Erythroblast (primary cell): ENCODE measurements around the gene KIAA1549.
A peak's percentile ranks its signal among the peaks of the same experiment; 100 is the strongest.
"Not testable (repeated sequence)": the region's sequence is repeated elsewhere in the genome, so short reads cannot be mapped to it uniquely, and the experiment has no call there.

Experiments
- DNase-seq, 2 experiments: peaks; one replicate each; lab custom pipeline; 2025; lab: John Stamatoyannopoulos, UW
- GATA1 ChIP-seq: IDR thresholded peaks from 2 replicates; pipeline ENCODE4 v1.6.1; 2011; ENCODE audit warnings: low read depth, mild to moderate bottlenecking, control low read depth, low read length, moderate library complexity
- POLR2A ChIP-seq: IDR thresholded peaks from 2 replicates; pipeline ENCODE4 v1.6.1; 2011; ENCODE audit warnings: mild to moderate bottlenecking, low read length

Gene KIAA1549

DNA sequence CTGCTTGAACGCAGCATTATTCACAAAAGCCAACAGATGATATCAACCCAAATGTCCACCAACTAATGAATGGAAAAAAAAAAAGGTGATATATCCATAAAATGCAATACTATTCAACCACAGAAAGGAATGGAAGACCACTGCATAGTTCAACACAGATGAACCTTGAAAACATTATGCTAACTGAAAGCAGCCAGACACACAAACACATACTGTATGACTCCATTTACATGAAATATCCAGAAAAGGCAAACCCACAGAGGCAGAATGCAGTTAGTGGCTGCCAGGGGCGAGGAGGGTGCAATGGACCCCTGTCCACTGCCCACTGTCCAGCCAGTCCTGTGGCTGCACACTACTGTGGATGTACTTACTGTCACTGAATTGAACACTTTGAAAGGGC is 36.6 kb downstream of the KIAA1549 start:
- TF ChIP-seq POLR2A, result no peak
- no peak for TF ChIP-seq GATA1
- no peak for DNase-seq

DNA sequence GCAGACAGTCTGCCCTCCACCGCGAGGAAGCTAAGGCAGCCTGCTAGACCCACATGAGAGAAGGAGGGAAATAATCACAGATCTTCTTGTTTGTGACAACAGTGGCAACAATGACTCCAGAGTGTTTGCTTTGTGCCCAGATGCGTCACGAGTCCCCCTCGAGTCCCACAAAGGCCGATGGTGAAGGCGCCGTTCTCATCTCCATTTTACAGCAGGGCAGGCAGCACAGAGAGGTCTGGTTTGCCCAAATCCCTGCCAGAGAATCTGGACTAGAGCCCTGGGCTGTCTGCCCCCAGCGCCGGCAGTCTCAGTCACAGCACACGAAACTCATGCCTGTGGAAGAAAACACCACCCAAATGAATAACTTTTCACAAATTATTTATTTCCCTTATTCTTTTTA is 38.1 kb downstream of the KIAA1549 start:
- no peak for DNase-seq
- TF ChIP-seq POLR2A, result no peak
- TF ChIP-seq GATA1, result no peak

DNA sequence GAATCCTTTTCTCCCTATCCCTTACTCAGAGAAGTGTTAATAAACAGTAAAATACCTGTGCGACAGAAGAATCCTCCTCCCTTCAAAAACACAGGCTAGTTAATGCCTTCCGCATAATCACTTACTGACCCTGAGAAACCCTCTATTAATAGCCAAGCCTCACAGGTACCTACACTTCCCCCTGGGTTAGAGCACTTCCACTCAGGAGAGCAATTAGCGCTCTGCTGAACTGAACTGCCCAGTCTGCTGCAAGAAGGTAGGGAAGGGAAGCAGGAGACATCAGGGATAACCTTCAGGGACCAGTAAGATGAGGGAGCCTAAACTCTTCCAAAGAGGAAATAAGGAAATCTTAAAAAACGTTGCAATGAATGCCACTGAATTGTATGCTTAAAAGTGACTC is 39.6 kb downstream of the KIAA1549 start:
- TF ChIP-seq GATA1, result no peak
- no peak for DNase-seq

GRCh38 chr7:138940602-138941001 is 40.6 kb downstream of the KIAA1549 start:
- not testable (repeated sequence) for DNase-seq

DNA sequence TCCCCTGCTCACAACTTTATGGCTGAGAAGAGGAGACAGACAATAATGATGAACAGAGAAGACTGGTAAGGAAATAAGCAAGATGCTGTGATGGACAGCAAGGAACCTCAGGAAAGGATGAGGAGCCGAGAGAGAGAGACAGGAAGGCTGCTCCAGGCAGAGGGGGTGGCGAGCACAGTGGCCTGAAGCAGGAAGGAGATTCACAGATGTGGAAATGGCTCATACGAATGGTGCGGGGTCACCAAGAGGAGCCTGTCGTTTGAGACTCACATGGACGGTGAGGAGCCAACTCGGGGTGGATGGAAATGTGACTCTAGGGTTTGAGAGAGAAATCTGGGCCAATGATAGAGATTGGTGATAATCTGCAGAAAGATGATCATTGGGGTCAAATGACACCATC is 43.7 kb downstream of the KIAA1549 start:
- no peak for TF ChIP-seq POLR2A
- no peak for TF ChIP-seq GATA1
- no peak for DNase-seq

DNA sequence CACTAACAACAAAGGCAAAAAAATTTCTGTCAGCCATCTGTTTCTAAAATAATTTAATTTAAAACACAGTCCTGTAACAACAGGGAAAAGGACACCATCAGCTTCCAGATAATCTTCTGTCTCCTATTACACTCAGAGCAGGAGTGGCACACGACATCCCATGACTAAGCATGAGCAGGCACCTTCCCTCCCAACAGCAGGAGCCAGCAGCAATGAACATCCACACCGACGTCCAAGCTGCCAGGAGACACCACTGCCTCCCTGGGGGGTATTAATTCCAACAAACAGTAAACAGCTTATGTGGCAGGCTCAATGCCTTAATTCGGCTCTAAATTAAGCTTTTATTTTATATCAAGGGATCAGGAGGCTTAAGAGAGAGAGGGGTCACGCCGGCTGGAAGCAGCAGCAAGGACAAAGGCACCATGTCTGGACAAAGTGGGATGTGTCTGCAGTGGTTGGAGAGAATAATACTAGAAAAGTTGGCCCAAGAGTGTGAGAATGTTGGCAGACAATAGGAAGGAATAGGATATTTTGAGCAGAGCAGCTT is 45.7 kb downstream of the KIAA1549 start:
- peak; percentile 47 to 79 for DNase-seq
- no peak for TF ChIP-seq GATA1
- no peak for TF ChIP-seq POLR2A

- DNase-seq, result peak in 1 of 2 experiments; percentile 26
- TF ChIP-seq GATA1, result no peak
- no peak for TF ChIP-seq POLR2A
Measured at GRCh38 chr7:138934861-138935260, 46.3 kb downstream of the KIAA1549 start.

GRCh38 chr7:138934367-138934766 is 46.8 kb downstream of the KIAA1549 start:
- no peak for DNase-seq
- TF ChIP-seq POLR2A (no peak), GATA1 (no peak)

DNA sequence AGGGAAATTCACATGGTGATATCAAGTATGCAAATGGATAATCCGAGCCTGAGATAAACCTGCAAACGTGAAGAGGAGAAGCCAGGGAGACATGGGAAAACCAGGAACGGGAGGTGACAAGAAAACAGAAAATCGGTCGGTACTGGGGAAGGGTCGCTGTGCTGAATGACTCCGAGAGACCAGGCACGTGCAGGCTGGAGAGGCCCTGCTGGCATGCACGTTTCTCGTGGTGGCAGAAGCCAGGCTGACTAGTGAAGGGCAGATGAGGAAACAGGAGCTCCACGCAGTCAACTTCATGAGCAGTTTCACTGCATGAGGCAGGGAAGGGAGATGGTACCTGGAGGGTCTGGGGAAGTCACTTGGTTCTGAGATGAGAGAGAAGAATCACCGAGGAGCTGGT is 48.3 kb downstream of the KIAA1549 start:
- TF ChIP-seq GATA1, result no peak
- no peak for TF ChIP-seq POLR2A
- no peak for DNase-seq

DNA sequence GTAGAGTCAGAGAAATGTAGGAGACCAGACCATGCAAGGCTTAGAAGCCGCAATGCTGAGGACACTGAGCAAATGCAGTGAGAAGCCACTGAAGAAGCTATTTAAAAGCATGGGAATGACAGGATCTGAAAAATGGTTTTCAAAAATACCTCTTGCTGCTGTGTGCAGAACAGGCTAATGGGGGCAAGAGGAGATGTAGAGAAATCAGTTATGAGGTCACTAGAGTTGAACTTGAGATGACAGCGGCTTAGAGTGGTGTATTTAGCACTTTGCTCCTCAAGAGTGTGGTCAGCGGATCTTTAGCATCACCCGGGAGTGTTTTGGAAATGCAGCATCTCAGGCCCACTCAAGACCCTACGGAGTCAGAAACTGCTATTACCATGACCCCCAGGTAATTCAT is 48.8 kb downstream of the KIAA1549 start:
- DNase-seq, result no peak
- TF ChIP-seq POLR2A (no peak), GATA1 (no peak)

DNA sequence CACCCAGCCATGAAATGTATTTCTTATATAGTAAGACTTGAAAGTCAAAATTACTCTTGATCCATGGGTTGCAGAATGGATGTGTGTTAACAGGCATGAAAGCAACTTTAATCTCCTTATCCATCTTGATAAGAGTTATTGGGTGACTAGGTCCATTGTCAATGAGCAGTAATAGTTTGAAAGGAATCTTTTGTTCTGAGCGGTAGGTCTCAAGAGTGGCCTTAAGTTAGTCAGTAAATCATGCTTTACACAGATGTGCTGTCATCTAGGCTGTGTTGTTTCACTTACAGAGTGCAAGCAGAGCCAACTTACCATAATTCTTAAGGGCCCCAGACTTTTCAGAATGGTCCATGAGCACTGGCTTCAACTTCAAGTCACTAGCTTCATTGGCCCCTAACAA is 51.2 kb downstream of the KIAA1549 start:
- DNase-seq, result no peak
- TF ChIP-seq GATA1 (no peak), POLR2A (no peak)

DNA sequence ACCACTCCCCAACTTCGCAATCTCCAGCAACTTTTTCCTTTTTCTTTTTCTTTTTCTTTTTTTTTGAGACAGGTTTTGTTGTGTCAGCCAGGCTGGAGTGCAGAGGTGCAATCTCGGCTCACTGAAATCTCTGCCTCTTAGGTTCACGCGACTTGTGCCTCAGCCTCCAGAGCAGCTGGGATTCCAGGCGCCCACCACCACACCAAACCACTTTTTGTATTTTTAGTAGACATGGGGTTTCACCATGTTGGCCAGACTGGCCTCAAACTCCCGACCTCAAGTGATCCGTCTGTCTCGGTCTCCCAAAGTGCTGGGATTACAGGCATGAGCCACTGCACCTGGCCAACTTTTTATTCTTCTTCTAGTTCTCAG is 55.0 kb downstream of the KIAA1549 start:
- no peak for TF ChIP-seq POLR2A
- no peak for TF ChIP-seq GATA1
- no peak for DNase-seq

DNA sequence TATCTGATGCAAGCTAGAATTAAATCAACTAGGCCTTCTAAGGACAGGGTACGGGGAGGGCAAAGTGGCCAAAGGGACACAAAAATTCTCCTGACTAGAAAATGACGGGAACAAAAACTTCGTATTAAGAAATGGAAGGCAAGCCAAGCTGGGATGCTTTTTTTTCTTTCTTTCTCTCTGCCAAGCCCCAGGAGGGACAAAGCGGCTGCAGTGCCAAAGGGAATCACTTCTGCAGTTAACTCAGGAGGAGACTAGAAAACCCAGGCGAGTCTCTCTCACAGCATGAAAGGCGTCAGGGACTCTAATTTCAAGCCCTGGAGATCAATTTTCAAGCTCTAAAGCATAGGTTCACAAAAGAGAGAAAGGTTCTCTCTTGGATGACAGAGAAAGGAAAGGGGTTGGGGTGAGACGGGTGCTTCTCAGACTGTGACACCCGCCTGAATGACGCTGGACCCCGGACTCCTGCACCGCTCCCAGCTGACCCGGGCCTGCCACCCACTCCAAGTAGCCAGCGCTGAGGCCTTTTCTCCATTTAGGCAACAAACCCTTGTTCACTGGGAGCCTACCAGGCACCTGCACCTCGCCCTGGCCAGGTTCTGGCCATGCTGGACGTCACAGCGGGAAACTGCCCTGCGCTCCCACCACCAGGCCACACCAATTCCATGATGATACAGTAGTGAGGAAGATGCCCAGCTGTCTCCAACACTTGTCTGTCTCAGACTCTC is 56.5 kb downstream of the KIAA1549 start:
- TF ChIP-seq POLR2A (no peak), GATA1 (no peak)
- DNase-seq, result no peak

GRCh38 chr7:138921277-138921676 is 59.9 kb downstream of the KIAA1549 start:
- DNase-seq, result no peak
- TF ChIP-seq POLR2A (no peak), GATA1 (no peak)

GRCh38 chr7:138919911-138920310 is 61.3 kb downstream of the KIAA1549 start:
- TF ChIP-seq POLR2A (no peak), GATA1 (no peak)
- DNase-seq, result no peak
